Brain microvascular endothelial cell (primary cell): ENCODE measurements around the gene PAK4.
A peak's percentile ranks its signal among the peaks of the same experiment; 100 is the strongest.

Experiments
- DNase-seq: peaks from one replicate; pipeline ENCODE4 v3.0.0-alpha.2; 2020
- H3K27ac ChIP-seq: fragments of 250-450 bp; sonication (Bioruptor Pico); 2 replicates; pipeline ENCODE4 v1.5.1; 2020; ENCODE audit warnings: mild to moderate bottlenecking, moderate library complexity
- H3K27me3 ChIP-seq: fragments of 250-450 bp; sonication (Bioruptor Pico); replicated peaks from 2 replicates; pipeline ENCODE4 v1.5.1; 2020; ENCODE audit warnings: mild to moderate bottlenecking
- H3K36me3 ChIP-seq: fragments of 250-450 bp; sonication (Bioruptor Pico); replicated peaks from 2 replicates; pipeline ENCODE4 v1.5.1; 2020; ENCODE audit warnings: mild to moderate bottlenecking
- H3K4me3 ChIP-seq: 2 replicates; pipeline ENCODE4 v1.5.1; 2011; ENCODE audit warnings: low read depth, mild to moderate bottlenecking, control low read depth, low read length, moderate library complexity
- in situ Hi-C: cut with HindIII; loops from 2 replicates; pipeline ENCODE4 v1.10.0; 2017; ENCODE audit warnings: low sequenced_read_pairs, low pct_ligation_motif_present
- TF ChIP-seq, protein P1 (sequence below): IDR thresholded peaks from 2 replicates; pipeline ENCODE4 v1.5.1; 2011; ENCODE audit warnings: low read depth, mild to moderate bottlenecking, moderate library complexity, low read length, control low read depth, inconsistent platforms; ENCODE audit errors: missing control alignments

Gene PAK4

GRCh38 chr19:39124136-39124764, 1.3 kb upstream of the PAK4 start:
- in situ Hi-C loops = loop anchor here (25.0 kb wide), 1 partner anchor 213 kb away; the partner anchor contains the start of genes GMFG and SAMD4B
- no peak for DNase-seq
- TF ChIP-seq, protein P1, sequence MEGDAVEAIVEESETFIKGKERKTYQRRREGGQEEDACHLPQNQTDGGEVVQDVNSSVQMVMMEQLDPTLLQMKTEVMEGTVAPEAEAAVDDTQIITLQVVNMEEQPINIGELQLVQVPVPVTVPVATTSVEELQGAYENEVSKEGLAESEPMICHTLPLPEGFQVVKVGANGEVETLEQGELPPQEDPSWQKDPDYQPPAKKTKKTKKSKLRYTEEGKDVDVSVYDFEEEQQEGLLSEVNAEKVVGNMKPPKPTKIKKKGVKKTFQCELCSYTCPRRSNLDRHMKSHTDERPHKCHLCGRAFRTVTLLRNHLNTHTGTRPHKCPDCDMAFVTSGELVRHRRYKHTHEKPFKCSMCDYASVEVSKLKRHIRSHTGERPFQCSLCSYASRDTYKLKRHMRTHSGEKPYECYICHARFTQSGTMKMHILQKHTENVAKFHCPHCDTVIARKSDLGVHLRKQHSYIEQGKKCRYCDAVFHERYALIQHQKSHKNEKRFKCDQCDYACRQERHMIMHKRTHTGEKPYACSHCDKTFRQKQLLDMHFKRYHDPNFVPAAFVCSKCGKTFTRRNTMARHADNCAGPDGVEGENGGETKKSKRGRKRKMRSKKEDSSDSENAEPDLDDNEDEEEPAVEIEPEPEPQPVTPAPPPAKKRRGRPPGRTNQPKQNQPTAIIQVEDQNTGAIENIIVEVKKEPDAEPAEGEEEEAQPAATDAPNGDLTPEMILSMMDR = no peak
- no peak overlapping the region for H3K4me3 ChIP-seq
- no peaks in the 10 kb centered on the region for H3K27me3 ChIP-seq
- H3K27ac ChIP-seq = no peak overlapping the region
- no peaks in the 10 kb centered on the region for H3K36me3 ChIP-seq

DNA sequence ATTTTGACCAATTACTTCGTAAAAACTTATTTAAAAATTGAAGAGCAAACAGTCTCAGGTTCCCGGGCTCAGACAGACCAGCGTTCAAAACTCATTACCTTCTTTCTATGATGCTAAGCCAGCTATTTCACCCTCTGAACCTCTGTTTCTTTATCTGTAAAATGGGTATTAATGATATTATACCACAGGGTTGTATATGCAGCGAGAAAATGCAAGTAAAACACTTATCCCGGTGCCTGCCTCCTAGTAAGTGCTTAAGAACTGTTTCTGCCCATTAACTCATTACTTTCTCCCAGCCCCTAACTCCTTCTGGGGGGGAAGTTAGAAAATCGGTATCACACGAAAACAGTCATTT, 410 bp upstream of the PAK4 start:
- H3K27ac ChIP-seq = no peak overlapping the region
- H3K27me3 ChIP-seq = no peaks in the 10 kb centered on the region
- DNase-seq = no peak
- in situ Hi-C loops = no loop called here
- peak overlapping the region; percentile 82 for H3K4me3 ChIP-seq
- no peaks in the 10 kb centered on the region for H3K36me3 ChIP-seq
- TF ChIP-seq, protein P1 = no peak

DNA sequence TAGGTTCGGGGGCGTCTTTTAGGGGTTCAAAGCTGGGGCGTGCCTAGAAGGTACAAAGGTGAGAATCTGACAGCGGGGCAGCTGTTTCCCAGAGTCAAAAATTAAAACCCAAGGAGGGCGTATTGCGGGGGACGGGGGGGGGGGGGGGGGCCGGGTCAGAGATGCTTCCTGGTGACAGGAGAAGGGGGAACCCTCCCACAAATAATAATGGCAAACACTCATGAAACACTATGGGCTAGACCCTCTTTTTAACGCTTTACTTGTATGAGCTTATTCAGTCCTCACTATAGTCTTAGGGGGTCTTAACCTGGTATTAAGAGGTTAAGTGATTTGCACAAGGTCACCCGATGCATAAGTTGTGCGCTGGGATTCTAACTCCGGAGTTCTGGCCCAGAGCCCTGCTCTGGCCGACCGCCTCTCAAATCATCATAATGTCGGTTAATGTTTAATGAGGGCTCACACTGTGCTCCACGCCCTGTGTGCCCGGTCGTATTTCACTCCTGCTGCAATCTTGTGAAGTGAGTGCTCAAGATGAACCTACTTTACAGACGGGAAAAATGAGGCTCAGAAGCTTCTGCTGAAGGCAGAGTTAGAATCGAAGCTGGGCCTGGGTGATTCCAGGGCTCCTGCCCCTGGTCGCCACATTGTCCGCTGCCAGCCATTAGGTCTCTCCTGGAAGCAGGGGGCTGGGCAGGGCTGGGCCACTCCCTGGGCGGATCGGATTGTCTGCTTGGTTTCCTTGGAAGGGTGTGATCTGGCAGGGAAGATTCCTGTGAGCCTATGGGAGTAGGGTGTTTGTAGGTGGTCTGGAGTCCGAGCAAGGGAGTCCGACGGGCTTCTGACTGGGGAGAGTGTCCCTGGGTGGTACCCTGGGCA, 964 bp downstream of the PAK4 start:
- TF ChIP-seq, protein P1 = no peak
- H3K36me3 ChIP-seq = no peaks in the 10 kb centered on the region
- in situ Hi-C loops = no loop called here
- H3K27ac ChIP-seq = no peak overlapping the region
- H3K4me3 ChIP-seq = peak overlapping the region; percentile 82
- no peak for DNase-seq
- no peaks in the 10 kb centered on the region for H3K27me3 ChIP-seq

GRCh38 chr19:39127812-39128515, 2.4 kb downstream of the PAK4 start:
- DNase-seq = no peak

DNA sequence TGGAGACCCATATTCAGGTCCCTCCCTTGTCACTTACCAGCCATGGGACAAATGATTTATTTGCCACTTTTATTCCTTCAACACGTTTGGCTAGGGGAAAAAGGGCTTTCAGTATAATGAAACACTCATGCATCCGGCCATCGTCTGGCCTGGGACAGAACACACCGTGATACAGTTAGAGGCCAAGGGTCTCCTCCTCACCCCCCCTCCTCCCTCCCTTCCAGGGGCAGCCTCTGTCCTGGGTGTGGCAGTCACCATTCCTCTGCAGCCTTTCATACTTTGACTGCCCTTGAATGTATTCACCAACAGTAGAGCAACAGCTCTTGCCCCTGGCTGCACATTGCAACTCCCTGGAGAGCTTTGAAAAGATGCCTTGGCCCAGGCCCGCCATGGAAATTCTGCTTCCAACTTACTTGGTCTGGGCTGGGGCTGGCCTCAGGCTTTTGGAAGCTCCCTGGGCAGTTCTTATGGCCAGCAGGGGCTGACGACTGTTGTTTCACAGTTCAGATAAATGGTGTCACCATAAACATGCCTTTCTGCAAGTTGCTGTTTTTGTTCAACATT, 3.0 kb downstream of the PAK4 start:
- in situ Hi-C loops = no loop called here
- no peak overlapping the region for H3K27ac ChIP-seq
- TF ChIP-seq, protein P1 = peak; percentile 17
- no peak for DNase-seq
- no peaks in the 10 kb centered on the region for H3K27me3 ChIP-seq
- H3K36me3 ChIP-seq = no peaks in the 10 kb centered on the region
- H3K4me3 ChIP-seq = no peak overlapping the region

More at GRCh38 chr19:39127812-39128515, 2.4 kb downstream of the PAK4 start:
- in situ Hi-C loops = no loop called here
- TF ChIP-seq, protein P1 = no peak
- Histone ChIP-seq H3K36me3 (no peaks in the 10 kb centered on the region), H3K4me3 (no peak overlapping the region), H3K27ac (no peak overlapping the region), H3K27me3 (no peaks in the 10 kb centered on the region)
